Vagina (tissue), 2 donors: ENCODE results near the gene GDF7. TPM values are rescaled to one million over a fixed set of nuclear protein-coding genes. Genes with fewer than 3 reads are reported as not detected.
A peak's percentile ranks its signal among the peaks of the same experiment; 100 is the strongest.

Experiments
- DNase-seq, 2 donors: peaks; one replicate each; pipeline ENCODE4 v3.0.0-alpha.2; 2017; ENCODE audit errors: extremely low spot score in 2 of 2
- H3K27ac ChIP-seq: fragments of 200-600 bp; sonication (generic); one replicate; pipeline ENCODE4 v1.5.1; 2019
- H3K27me3 ChIP-seq: fragments of 200-600 bp; sonication (generic); one replicate; pipeline ENCODE4 v1.5.1; 2019
- H3K36me3 ChIP-seq, 2 donors: fragments of 200-600 bp; sonication (generic); one replicate each; pipeline ENCODE4 v1.5.1; 2017 to 2019
- H3K4me1 ChIP-seq: fragments of 200-600 bp; sonication (generic); one replicate; pipeline ENCODE4 v1.5.1; 2019
- H3K4me3 ChIP-seq, 2 donors: fragments of 200-600 bp; sonication (generic); 1 replicate in 1 of 2; 2 replicates in 1 of 2; pipeline ENCODE4 v1.5.1; 2016 to 2019
- H3K9me3 ChIP-seq: fragments of 200-600 bp; sonication (generic); one replicate; pipeline ENCODE4 v1.5.1; 2019
- POLR2A ChIP-seq, 2 donors: fragments of 450-650 bp; IDR thresholded peaks; one replicate each; pipeline ENCODE4 v1.6.1; 2017; ENCODE audit warnings: antibody characterized with exemption in 2 of 2, mild to moderate bottlenecking in 2 of 2, moderate library complexity in 2 of 2
- POLR2AphosphoS5 ChIP-seq, 2 donors: sonication (generic); formaldehyde crosslinking; IDR thresholded peaks; one replicate each; pipeline ENCODE4 v1.9.0; 2017; ENCODE audit warnings: antibody characterized with exemption in 2 of 2, mild to moderate bottlenecking in 2 of 2, low read depth in 1 of 2; ENCODE audit not compliant: insufficient read depth in 1 of 2
- intact Hi-C: fragments of 100-400 bp; cut with DNase I; formaldehyde crosslinking; loops from one replicate; pipeline ENCODE4 v1.15.1; 2023
- total RNA-seq: library from RNA; depleted of rRNA; stranded (reverse); fragments of >200 nt; gene quantifications from one replicate; pipeline ENCODE4 v1.2.3, GENCODE V29; 2016
- TF ChIP-seq, protein P1 (sequence below), 3 experiments: fragments of 450-650 bp in 2 of 3; fragments of 200-600 bp in 1 of 3; sonication (generic) in 1 of 3; IDR thresholded peaks; one replicate each; pipeline ENCODE4 v1.5.1; 2017 to 2019; ENCODE audit warnings: antibody characterized with exemption in 3 of 3, mild to moderate bottlenecking in 2 of 3, moderate library complexity in 2 of 3

The GDF7 gene
- total RNA-seq, 1 donor from 2014 or later: 9.3 TPM

DNA sequence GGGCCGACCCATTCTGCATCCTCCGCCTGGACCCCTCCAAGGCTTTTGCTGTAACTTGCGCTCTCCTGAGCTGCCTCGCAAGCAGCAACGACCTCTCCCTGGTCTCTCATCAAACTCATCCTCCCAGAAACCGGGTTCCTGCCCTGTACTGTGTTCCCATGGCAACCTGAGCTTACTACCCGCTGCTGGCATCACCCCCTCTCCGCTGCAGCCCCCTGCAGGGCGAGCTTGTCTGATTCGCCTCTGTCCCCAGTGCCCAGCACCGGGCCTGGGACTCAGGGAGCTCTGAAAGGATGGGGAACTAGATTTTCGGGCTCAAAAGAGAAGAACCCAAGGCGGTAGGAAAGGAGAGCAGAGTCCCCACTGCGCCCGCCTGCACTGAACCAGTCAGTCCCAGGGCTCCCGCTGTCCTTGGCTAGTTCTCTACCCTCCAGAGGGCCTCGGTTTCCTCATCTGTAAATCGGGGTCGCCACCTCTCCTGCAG lies 16.5 kb upstream of the GDF7 start:
- peaks cover 0 to 3% of the 10 kb centered on the region in 2 donors for H3K36me3 ChIP-seq
- H3K27me3 ChIP-seq: no peaks in the 10 kb centered on the region
- H3K9me3 ChIP-seq: no peaks in the 10 kb centered on the region
- no peak for TF ChIP-seq POLR2AphosphoS5 (IDR thresholded peaks at IDR 0.05; ENCODE audit: insufficient read depth in 1 of 2, low read depth in 1 of 2)
- TF ChIP-seq, protein P1, sequence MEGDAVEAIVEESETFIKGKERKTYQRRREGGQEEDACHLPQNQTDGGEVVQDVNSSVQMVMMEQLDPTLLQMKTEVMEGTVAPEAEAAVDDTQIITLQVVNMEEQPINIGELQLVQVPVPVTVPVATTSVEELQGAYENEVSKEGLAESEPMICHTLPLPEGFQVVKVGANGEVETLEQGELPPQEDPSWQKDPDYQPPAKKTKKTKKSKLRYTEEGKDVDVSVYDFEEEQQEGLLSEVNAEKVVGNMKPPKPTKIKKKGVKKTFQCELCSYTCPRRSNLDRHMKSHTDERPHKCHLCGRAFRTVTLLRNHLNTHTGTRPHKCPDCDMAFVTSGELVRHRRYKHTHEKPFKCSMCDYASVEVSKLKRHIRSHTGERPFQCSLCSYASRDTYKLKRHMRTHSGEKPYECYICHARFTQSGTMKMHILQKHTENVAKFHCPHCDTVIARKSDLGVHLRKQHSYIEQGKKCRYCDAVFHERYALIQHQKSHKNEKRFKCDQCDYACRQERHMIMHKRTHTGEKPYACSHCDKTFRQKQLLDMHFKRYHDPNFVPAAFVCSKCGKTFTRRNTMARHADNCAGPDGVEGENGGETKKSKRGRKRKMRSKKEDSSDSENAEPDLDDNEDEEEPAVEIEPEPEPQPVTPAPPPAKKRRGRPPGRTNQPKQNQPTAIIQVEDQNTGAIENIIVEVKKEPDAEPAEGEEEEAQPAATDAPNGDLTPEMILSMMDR (IDR thresholded peaks at IDR 0.05): no peak
- TF ChIP-seq POLR2A (IDR thresholded peaks at IDR 0.05): no peak
- peaks cover 41% of the 10 kb centered on the region for H3K4me1 ChIP-seq
- peak overlapping the region; percentile 96 for H3K27ac ChIP-seq
- intact Hi-C loops: no loop called here
- DNase-seq: no peak
- H3K4me3 ChIP-seq: peak overlapping the region; percentile 72 to 91

DNA sequence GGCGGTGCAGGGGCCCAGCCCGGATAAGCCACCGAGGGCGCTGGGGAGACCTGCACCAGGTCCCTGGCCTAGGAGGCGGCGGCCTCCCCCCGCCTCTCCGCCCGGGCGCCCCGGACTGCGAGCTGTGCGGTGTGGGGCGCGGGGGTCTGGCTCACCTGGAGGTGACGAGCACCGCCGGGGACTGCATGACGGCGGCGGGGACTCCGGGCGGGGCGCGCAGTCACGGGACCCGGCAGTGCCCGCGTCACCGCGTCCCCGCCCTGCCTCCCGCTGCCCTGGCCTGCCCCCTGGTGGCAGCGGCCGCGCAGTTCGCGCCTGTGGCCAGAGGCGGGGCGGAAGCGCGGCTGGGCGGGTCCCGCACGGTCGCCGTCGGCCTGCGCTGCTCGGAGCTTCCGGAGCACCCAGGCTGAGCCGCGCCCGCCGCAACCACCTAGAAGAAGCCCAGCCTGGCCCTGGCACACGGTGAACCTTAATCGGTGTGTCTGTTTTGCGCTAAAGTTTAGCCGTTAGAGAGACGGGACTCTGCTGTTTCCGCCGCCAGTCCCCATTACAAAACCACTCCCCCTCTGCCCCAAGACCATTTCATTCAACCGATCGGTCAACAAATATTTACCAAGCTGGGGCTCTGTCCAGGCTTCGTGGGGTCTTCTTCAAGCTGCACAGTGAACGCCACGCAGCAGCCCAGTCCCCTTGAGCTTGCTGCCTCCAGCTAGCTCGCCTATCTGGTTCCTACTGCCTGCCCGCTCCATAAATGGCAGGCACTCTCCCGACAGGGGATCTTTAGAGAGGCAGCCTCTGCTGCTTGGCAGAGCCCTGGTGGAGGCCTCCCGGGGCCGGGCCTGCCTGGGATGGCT lies 15.8 kb upstream of the GDF7 start, which contains the start of gene HS1BP3:
HS1BP3 (minus strand) TSS at position 222 of the 854 bp plus-strand sequence; CDS start at position 187, 35 bp downstream.
- peak in 1 of 2 donors; percentile 75 for TF ChIP-seq POLR2A (IDR thresholded peaks at IDR 0.05)
- TF ChIP-seq POLR2AphosphoS5 (IDR thresholded peaks at IDR 0.05; ENCODE audit: insufficient read depth in 1 of 2, low read depth in 1 of 2): peak in 1 of 2 donors; percentile 87
- TF ChIP-seq, protein P1 (IDR thresholded peaks at IDR 0.05): peak; percentile 82 to 96 (median 84)
- Histone ChIP-seq H3K36me3 (no peaks in the 10 kb centered on the region), H3K4me1 (peaks cover 41% of the 10 kb centered on the region), H3K4me3 (peak within 1 kb of the TSS; percentile 72 to 91), H3K27ac (peak within 1 kb of the TSS; percentile 96), H3K9me3 (no peaks in the 10 kb centered on the region), H3K27me3 (no peaks in the 10 kb centered on the region)
- DNase-seq: no peak
- intact Hi-C loops: no loop called here

DNA sequence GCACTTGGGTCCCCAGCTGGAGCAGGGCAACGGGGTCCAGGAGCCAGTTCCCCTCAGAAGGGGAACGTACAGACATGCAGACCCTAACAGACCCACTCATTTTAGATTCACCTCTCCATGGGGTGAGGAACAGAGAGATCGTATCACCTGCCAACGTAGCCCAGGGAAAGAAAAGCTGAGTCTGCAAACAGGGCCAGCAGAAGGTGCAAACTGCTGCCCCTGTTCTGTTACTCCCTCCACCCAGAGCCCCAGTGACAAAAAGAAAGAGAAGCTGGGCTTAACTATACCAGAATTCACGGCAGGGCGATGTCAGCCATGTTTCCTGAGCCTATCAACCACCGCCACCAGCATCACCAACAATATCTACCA lies 15.2 kb upstream of the GDF7 start:
- H3K4me3 ChIP-seq: peak overlapping the region; percentile 72 to 91
- H3K27ac ChIP-seq: peak overlapping the region; percentile 96
- H3K4me1 ChIP-seq: peaks cover 41% of the 10 kb centered on the region
- H3K9me3 ChIP-seq: no peaks in the 10 kb centered on the region
- DNase-seq: no peak
- TF ChIP-seq POLR2AphosphoS5 (IDR thresholded peaks at IDR 0.05; ENCODE audit: insufficient read depth in 1 of 2, low read depth in 1 of 2): no peak
- TF ChIP-seq, protein P1 (IDR thresholded peaks at IDR 0.05): no peak
- no peak for TF ChIP-seq POLR2A (IDR thresholded peaks at IDR 0.05)
- no peaks in the 10 kb centered on the region for H3K27me3 ChIP-seq
- intact Hi-C loops: no loop called here
- no peaks in the 10 kb centered on the region for H3K36me3 ChIP-seq

DNA sequence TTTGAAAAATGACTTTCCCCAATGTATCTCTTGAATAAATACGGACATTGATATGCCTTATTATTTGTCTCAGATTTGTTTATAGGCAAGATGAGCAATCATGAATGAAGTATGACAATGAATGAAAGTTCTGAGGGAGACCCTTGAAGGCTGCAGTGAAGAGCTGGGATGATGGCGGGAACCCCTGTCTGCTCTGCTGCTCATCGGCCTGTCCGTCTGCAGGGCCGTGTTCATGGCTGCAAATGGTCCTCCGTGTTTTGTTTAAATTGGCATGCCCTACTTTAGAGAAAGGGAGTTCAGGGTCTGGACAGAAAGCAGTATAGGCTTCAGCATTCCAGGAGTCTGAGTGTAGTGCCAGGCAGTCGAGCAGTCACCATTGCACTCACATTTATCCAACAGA lies 14.8 kb upstream of the GDF7 start:
- Histone ChIP-seq H3K27ac (no peak overlapping the region), H3K4me1 (peaks cover 41% of the 10 kb centered on the region), H3K36me3 (no peaks in the 10 kb centered on the region), H3K4me3 (no peak overlapping the region), H3K27me3 (no peaks in the 10 kb centered on the region), H3K9me3 (no peaks in the 10 kb centered on the region)
- no peak for DNase-seq
- TF ChIP-seq POLR2A (IDR thresholded peaks at IDR 0.05) (no peak), POLR2AphosphoS5 (IDR thresholded peaks at IDR 0.05; ENCODE audit: insufficient read depth in 1 of 2, low read depth in 1 of 2) (no peak)
- TF ChIP-seq, protein P1 (IDR thresholded peaks at IDR 0.05): no peak
- intact Hi-C loops: no loop called here
